Gastroesophageal sphincter (tissue), 3 donors: Measurements from ENCODE around the gene JPT2.

Experiments used
- POLR2AphosphoS5 ChIP-seq: sonication (generic); formaldehyde crosslinking; IDR thresholded peaks from one replicate; pipeline ENCODE4 v1.6.1; 2017; ENCODE audit warnings: antibody characterized with exemption
- TF ChIP-seq, protein P1 (sequence below), 4 experiments: fragments of 200-600 bp in 2 of 4; fragments of 450-650 bp in 2 of 4; sonication (generic) in 1 of 4; IDR thresholded peaks; one replicate each; pipeline ENCODE4 v1.5.1; 2017 to 2019; ENCODE audit warnings: antibody characterized with exemption in 4 of 4, mild to moderate bottlenecking in 2 of 4, moderate library complexity in 2 of 4

DNA sequence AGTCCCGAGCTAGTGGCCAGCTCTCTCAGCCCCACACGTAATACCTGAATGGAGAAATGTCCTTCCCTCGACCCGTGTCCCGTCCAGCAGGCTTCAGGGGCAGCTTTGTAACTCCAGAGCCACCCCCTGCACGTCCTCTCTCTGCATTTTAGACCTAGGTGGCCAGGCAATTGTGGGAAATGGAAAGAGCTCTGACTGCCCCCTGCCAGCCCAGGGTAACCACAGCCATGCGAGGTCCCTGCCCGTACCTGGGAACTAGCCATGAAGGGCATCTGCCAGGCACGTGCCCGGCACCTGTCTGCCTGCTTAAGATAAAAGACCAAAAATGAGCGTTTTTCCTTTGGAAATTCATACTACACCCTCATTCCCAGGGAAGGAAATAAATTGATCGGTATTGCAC, 37.1 kb downstream of the JPT2 start:
- TF ChIP-seq POLR2AphosphoS5, result no peak
- TF ChIP-seq, protein P1, sequence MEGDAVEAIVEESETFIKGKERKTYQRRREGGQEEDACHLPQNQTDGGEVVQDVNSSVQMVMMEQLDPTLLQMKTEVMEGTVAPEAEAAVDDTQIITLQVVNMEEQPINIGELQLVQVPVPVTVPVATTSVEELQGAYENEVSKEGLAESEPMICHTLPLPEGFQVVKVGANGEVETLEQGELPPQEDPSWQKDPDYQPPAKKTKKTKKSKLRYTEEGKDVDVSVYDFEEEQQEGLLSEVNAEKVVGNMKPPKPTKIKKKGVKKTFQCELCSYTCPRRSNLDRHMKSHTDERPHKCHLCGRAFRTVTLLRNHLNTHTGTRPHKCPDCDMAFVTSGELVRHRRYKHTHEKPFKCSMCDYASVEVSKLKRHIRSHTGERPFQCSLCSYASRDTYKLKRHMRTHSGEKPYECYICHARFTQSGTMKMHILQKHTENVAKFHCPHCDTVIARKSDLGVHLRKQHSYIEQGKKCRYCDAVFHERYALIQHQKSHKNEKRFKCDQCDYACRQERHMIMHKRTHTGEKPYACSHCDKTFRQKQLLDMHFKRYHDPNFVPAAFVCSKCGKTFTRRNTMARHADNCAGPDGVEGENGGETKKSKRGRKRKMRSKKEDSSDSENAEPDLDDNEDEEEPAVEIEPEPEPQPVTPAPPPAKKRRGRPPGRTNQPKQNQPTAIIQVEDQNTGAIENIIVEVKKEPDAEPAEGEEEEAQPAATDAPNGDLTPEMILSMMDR (IDR thresholded peaks at IDR 0.05), result no peak
